ENCODE results near the gene GPR21.

The GPR21 gene, protein sequence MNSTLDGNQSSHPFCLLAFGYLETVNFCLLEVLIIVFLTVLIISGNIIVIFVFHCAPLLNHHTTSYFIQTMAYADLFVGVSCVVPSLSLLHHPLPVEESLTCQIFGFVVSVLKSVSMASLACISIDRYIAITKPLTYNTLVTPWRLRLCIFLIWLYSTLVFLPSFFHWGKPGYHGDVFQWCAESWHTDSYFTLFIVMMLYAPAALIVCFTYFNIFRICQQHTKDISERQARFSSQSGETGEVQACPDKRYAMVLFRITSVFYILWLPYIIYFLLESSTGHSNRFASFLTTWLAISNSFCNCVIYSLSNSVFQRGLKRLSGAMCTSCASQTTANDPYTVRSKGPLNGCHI

DNA sequence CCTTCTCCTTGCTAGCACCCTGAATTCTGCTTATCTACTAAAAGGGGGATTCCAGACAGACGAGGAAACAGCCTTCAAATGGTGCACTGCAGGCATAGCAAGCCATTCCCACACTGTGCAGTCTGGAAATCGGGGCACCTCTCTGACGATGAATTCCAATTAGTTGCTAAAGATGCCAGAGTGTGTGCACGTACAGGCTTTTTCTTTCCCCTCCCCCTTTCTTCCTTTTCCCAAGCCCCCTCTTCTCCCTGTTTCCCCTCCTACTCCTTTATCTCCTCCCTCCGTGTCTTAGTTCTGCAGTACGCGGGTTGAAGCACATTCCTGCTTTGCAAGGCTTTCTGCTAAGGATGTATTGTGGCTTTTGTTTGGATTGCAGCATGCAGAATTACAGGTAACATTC lies at the start of gene GPR21:
GPR21 (plus strand) TSS at position 316 of the 400 bp plus-strand sequence. CDS start 900 bp downstream, outside the sequence.
- FAIRE-seq: no peak

DNA sequence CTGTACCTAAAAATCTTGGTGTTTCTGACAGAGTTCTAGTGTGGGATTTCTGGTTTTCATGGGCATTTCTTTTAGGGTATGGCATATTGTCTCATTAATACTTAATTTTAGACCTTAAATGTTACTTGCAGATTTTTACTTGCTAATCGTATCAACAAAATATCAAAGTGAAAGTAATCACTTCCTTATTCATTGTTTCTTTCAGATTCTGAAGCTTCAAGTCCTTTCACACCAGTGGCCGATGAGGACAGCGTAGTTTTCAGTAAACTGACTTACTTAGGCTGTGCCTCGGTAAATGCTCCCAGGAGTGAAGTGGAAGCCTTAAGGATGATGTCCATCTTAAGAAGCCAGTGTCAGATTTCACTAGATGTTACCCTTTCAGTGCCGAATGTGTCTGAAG lies 47.5 kb upstream of the GPR21 start:
- no peak for FAIRE-seq

DNA sequence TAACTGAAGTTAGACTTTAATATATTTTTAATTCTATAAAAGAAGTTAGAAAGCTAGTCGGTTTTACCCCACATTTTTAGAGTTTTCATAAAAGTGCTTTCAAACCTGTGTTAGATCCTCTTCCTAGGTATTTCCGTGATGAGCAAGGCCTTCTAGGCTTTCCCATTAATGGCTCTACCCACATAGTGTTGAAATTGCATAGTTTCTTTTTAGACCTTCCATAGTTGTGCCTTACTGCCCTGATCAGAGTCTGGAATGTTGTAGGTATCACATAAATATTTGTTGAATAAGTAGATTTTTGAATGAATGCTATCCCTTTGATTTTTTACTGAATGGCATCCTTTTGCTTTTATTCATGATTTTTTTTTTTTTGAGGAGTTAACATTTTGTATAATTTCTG lies 45.3 kb upstream of the GPR21 start:
- FAIRE-seq: no peak

DNA sequence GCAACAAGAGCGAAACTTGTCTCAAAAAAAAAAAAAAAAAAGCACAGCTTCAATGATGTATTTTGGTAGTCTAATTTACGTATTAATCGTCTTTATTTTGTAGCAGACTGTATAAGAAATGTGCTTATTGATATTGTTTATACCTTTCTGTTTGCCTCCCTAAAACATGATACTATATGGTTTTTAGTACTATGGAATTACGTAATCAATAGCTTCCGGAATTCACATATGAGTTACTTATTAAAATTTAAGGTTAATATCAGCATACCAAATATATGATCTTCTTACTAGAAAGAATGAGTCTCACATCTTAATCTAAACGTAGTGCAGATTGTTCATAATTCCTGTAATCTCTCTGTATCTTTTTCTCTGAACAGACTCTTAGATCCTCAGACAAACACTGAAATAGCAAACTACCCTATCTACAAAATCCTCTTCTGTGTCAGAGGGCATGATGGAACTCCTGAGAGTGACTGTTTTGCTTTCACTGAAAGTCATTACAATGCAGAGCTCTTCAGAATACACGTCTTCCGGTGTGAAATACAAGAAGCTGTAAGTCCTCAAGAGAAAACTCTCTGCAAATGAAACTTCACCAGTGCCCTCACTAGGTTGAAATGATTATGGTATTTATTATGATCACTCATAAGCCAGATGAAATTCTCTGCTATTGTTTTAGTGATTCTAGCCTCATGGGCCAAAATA lies 44.4 kb upstream of the GPR21 start:
- FAIRE-seq: no peak

- peak; percentile 97 for FAIRE-seq
These were observed 42.1 kb upstream of the GPR21 start for GRCh38 chr9:122991370-122991830.

- FAIRE-seq: peak; percentile 29
These were observed 36.9 kb upstream of the GPR21 start for GRCh38 chr9:122996586-122996985.

- FAIRE-seq: no peak
These were observed 35.0 kb upstream of the GPR21 start for GRCh38 chr9:122998448-122998847.

- FAIRE-seq: no peak
These were observed 32.9 kb upstream of the GPR21 start for GRCh38 chr9:123000371-123001068.

DNA sequence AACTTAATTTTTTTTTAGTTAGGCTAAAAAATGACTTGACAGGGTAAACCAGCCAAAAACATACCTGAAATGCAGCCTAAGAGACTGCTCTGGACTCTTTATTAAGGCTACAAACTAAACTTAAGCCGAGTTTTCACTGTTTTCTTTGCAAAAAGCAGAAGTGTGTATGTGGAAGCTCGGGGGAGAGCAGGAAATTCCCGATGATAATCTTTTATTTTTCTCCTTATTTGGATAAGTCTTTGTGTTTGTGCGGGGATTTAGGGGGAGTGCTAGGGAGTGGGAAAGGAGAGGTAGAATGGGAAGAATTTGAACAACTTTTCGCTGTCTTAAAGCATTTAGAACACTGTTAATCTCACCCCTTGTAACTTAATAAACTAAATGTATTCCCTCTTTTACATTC lies 30.7 kb upstream of the GPR21 start:
- FAIRE-seq: no peak

DNA sequence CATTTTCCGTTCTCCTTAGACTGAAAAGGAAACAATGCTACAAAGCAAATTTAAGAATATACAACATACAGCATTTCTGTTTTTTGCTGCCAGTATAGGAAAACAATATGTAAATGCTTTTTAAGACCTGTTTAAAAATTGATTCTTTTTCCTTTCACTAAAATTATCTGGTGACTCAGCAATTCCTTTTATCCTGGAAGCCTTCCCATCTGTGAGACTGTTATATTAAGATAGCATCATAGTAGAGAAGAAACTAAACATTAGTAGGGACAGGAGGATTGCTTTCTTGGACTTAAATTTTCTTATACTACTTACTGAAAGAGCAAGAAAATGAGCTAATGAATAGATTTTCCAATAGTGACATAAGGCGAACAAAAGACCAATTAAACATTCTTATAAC lies 30.0 kb upstream of the GPR21 start:
- no peak for FAIRE-seq

DNA sequence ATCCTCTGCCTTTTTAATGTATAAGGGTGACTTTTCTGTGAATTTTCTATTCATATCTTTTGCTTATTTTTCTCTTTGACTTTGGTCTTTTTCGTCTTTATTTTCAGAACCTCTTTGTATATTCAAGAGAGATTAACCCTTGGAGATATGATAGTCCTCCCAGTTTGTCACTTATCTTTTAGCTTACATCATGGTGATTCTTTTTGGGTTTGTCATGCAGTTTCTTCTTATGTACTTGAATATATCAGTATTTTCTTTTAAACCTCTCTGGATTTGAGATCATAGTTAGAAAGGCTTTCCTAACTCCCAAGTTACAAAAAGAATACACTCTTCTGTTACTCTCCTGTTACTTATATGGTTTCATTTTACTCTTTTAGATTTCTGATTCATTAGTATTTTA lies 27.5 kb upstream of the GPR21 start:
- FAIRE-seq: no peak

- no peak for FAIRE-seq
These were observed 26.2 kb upstream of the GPR21 start for GRCh38 chr9:123007269-123007668.

- no peak for FAIRE-seq
These were observed 24.6 kb upstream of the GPR21 start for GRCh38 chr9:123008909-123009308.

- FAIRE-seq: no peak
These were observed 22.1 kb upstream of the GPR21 start for GRCh38 chr9:123011380-123011779.

GRCh38 chr9:123011878-123012528 lies 21.5 kb upstream of the GPR21 start:
- no peak for FAIRE-seq

GRCh38 chr9:123016631-123017030 lies 16.8 kb upstream of the GPR21 start:
- no peak for FAIRE-seq

- no peak for FAIRE-seq
These were observed 12.7 kb upstream of the GPR21 start for GRCh38 chr9:123020796-123021195.

DNA sequence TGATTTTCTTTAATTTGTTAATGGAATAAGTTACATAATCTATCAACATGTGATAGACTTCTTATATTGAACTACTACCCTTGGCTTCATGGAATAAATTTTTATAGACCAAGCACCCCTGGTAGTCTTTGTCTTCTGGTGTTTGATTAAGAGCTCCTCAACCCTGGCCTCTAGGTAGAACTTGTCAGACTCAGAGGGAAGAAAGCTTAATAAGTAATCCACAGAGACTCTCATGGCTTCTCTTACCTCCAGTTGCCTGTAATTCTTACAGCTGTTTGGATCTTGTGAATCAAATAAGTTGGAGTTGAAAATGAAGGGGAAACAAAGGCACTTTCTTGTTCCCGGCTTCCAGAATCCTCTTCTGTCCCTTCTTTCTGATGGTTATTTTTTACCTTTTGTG lies 7.0 kb upstream of the GPR21 start:
- no peak for FAIRE-seq

- FAIRE-seq: no peak
These were observed 6.0 kb upstream of the GPR21 start for GRCh38 chr9:123027517-123027916.

DNA sequence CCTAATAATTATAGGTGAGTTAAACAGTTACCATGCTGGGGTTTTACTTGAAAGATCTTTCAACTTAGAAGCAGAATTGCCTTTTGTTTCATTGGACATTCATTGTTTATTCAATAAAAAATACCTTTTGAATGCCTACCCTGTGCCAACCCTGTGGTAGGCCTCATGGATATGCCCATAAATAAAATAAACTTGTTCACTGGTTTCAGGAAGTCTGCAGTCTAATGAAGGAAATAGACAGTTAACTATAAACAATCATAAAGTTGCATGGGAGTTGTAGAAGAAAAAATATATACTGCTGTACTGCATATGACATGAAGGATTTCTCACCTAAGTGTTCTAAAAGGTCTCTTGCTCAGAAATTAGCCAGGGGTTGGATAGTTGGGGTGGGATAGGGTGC lies 5.3 kb upstream of the GPR21 start:
- no peak for FAIRE-seq

DNA sequence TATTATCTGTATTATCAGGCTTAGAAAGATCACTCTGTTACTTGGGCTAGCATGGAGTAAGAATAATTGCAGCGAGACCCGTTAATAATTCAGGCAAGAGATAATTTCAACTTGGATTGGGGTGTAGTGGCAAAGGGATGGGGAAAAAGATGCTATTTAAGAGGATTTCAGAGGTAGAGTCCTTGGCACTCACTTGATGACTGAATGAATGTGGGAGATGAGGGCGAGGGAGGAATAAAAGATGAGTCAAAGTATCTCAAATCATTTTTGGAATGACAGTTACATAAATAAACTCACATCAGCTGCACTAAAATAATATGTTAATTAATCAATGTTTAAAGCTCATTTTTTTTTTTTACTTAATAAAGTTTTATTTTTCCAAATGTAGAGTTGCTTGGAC lies 4.5 kb upstream of the GPR21 start:
- no peak for FAIRE-seq

DNA sequence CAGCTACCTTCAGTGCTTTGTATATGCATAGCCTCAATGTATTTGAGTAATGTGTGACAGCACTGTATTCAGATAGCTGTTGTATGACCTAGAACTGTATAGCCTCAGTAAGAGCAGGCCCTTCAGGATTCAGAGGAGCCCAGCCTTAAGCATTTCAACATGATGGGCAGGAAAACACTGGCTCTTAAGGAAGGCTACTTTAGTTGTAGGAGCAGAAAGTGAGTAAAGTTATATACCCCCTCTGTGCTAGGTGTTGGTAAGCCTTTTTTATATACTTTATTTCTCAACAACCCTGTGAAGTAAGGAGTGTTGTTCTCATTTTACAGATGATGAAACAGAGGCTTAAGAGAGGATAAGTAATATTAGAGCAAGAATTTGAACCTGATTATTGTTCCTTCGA lies 1.5 kb upstream of the GPR21 start:
- FAIRE-seq: no peak

DNA sequence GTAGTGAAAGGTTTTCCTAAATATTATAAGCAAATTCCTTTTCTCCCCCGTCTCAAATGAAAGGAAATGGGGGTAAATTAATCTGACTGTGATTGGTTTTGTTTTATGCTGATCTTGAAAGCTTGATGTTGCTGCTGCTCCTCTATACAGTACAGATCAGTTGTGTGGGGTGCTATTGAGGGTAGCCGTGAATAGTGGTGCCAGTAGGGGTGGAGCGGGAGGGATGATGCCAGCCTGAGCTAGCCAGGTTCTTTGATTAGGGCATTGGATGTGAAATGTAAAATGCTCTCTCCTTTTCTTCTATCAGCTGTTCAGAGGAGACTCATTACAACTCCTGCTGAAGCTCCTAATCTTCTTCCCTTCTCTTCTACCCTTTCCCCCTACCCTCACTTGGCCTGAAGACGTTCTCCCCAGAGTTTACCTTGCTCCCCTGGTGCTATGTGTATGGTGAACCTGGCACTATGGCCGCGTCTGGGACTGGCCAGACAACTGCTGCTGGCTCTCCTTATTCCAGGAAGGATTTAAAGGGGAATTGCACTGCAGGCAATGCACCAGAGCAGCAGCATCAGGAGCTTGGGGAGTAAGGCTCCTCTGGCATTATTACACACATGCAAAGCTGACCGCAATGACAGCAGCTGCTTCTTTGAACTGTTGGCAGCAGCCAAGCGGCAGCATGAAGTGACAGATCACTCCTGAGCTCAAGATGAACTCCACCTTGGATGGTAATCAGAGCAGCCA lies 566 bp downstream of the GPR21 start:
- no peak for FAIRE-seq
